IMR-90 (cell line): Measurements from ENCODE around the gene UBE2E2. TPM values are rescaled to one million over a fixed set of nuclear protein-coding genes. Genes with fewer than 3 reads are reported as not detected.

ENCODE experiments used
- ATAC-seq: fragments of 200-7000 bp; cut with Tn5 transposase; 2 replicates; pipeline ENCODE4 v1.9.1; 2020; ENCODE audit warnings: low read depth, mild to moderate bottlenecking, moderate library complexity
- BruUV-seq: library from RNA; stranded (reverse); fragments of 400-500 nt; replicated peaks from 2 replicates; lab custom pipeline; 2021; lab: Mats Ljungman, UMichigan
- CTCF ChIA-PET: fragments of 300-600 bp; formaldehyde crosslinking; extraction: SDS; loops from one replicate; lab custom pipeline; 2021; ENCODE audit warnings: antibody characterized with exemption; lab: Yijun Ruan, JAX
- POLR2A ChIA-PET: fragments of 300-600 bp; sonication (Branson Sonifier 250); formaldehyde crosslinking; loops from one replicate; lab custom pipeline; 2022; ENCODE audit warnings: antibody characterized with exemption; ENCODE audit not compliant: unreplicated experiment; lab: Charles Lee
- DNase-seq: peaks from one replicate; pipeline ENCODE4 v3.0.0; 2013
- H2AFZ ChIP-seq: replicated peaks from 2 replicates; pipeline ENCODE3; 2013; ENCODE audit warnings: low read length, mild to moderate bottlenecking; ENCODE audit not compliant: poor library complexity
- H2AK5ac ChIP-seq: 2 replicates; pipeline ENCODE4 v1.6.1; 2013; ENCODE audit warnings: low read depth, low read length, inconsistent platforms
- H2AK9ac ChIP-seq: replicated peaks from 2 replicates; pipeline ENCODE3; 2013; ENCODE audit warnings: mild to moderate bottlenecking, low read depth, low read length, moderate library complexity; ENCODE audit not compliant: poor library complexity
- H2BK120ac ChIP-seq: 2 replicates; pipeline ENCODE4 v1.6.1; 2013; ENCODE audit warnings: low read depth, low read length, inconsistent platforms
- H2BK15ac ChIP-seq: 3 replicates; pipeline ENCODE4 v1.6.1; 2013; ENCODE audit warnings: low read depth, low read length, inconsistent platforms
- H2BK20ac ChIP-seq: 2 replicates; pipeline ENCODE4 v1.6.1; 2013; ENCODE audit warnings: low read depth, mild to moderate bottlenecking, inconsistent platforms, low read length, moderate library complexity
- H2BK5ac ChIP-seq: 2 replicates; pipeline ENCODE4 v1.6.1; 2013; ENCODE audit warnings: mild to moderate bottlenecking, low read depth, low read length, inconsistent platforms; ENCODE audit not compliant: poor library complexity, severe bottlenecking
- H3K14ac ChIP-seq: replicated peaks from 2 replicates; pipeline ENCODE4 v1.6.1; 2013; ENCODE audit warnings: low read depth, low read length, inconsistent platforms
- H3K18ac ChIP-seq: 2 replicates; pipeline ENCODE4 v1.6.1; 2013; ENCODE audit warnings: low read depth, low read length, control low read depth
- H3K23ac ChIP-seq: 2 replicates; pipeline ENCODE4 v1.6.1; 2013; ENCODE audit warnings: low read depth, low read length, inconsistent platforms
- H3K27ac ChIP-seq: 2 replicates; pipeline ENCODE4 v1.5.1; 2013; ENCODE audit warnings: mild to moderate bottlenecking, control low read depth, low read length; ENCODE audit not compliant: insufficient read depth
- H3K27me3 ChIP-seq: 2 replicates; pipeline ENCODE4 v1.6.1; 2013; ENCODE audit warnings: low read length; ENCODE audit not compliant: control insufficient read depth, insufficient read depth
- H3K36me3 ChIP-seq: 2 replicates; pipeline ENCODE4 v1.6.1; 2013; ENCODE audit warnings: low read length, mixed read lengths; ENCODE audit not compliant: control insufficient read depth, insufficient read depth
- H3K4ac ChIP-seq: 2 replicates; pipeline ENCODE4 v1.6.1; 2013; ENCODE audit warnings: low read depth, low read length, inconsistent platforms
- H3K4me1 ChIP-seq: 2 replicates; pipeline ENCODE4 v1.6.1; 2013; ENCODE audit warnings: low read length, mixed read lengths; ENCODE audit not compliant: control insufficient read depth, insufficient read depth
- H3K4me2 ChIP-seq: 2 replicates; pipeline ENCODE4 v1.6.1; 2013; ENCODE audit warnings: low read depth, mild to moderate bottlenecking, control low read depth, low read length, moderate library complexity
- H3K4me3 ChIP-seq: 2 replicates; pipeline ENCODE4 v1.5.1; 2013; ENCODE audit warnings: low read depth, mild to moderate bottlenecking, control low read depth, low read length, moderate library complexity; ENCODE audit not compliant: insufficient read depth
- H3K56ac ChIP-seq: 2 replicates; pipeline ENCODE4 v1.6.1; 2013; ENCODE audit warnings: low read length, inconsistent platforms; ENCODE audit not compliant: insufficient read depth; ENCODE audit errors: extremely low read depth
- H3K79me1 ChIP-seq, 2 experiments: 2 replicates each; pipeline ENCODE4 v1.6.1; 2013; ENCODE audit warnings: low read length in 2 of 2, inconsistent platforms in 1 of 2, low read depth in 1 of 2
- H3K9ac ChIP-seq: 2 replicates; pipeline ENCODE4 v1.6.1; 2013; ENCODE audit warnings: low read depth, low read length, control low read depth
- H3K9me1 ChIP-seq: 2 replicates; pipeline ENCODE4 v1.6.1; 2013; ENCODE audit warnings: low read length, inconsistent platforms; ENCODE audit not compliant: insufficient read depth
- H3K9me3 ChIP-seq: 2 replicates; pipeline ENCODE4 v1.6.1; 2013; ENCODE audit warnings: low read length; ENCODE audit not compliant: control insufficient read depth, insufficient read depth
- H4K20me1 ChIP-seq: 2 replicates; pipeline ENCODE4 v1.6.1; 2013; ENCODE audit warnings: low read length, inconsistent platforms; ENCODE audit not compliant: insufficient read depth
- H4K5ac ChIP-seq: 2 replicates; pipeline ENCODE4 v1.6.1; 2013; ENCODE audit warnings: mild to moderate bottlenecking, low read depth, low read length, control low read depth
- H4K8ac ChIP-seq, 2 experiments: 2 replicates each; pipeline ENCODE4 v1.6.1; 2013; ENCODE audit warnings: low read depth in 2 of 2, low read length in 2 of 2, control low read depth in 1 of 2, inconsistent platforms in 1 of 2
- H4K91ac ChIP-seq: 2 replicates; pipeline ENCODE4 v1.6.1; 2013; ENCODE audit warnings: low read depth, low read length, inconsistent platforms; ENCODE audit not compliant: insufficient read depth
- CHD1 ChIP-seq: IDR thresholded peaks from 2 replicates; pipeline ENCODE4 v1.6.1; 2012; ENCODE audit warnings: low read depth, low read length, improper control_type of control experiment
- RAD21 ChIP-seq: IDR thresholded peaks from 2 replicates; pipeline ENCODE4 v1.6.1; 2012; ENCODE audit warnings: low read length, improper control_type of control experiment
- dilution Hi-C: fragments of 300-500 bp; cut with HindIII; formaldehyde crosslinking; loops from one replicate; pipeline ENCODE4 v1.14.3; 2018; ENCODE audit warnings: low sequenced_read_pairs; ENCODE audit not compliant: unreplicated experiment
- in situ Hi-C: fragments of 300-500 bp; cut with MboI; formaldehyde crosslinking; loops from 3 replicates; pipeline ENCODE4 v1.14.3; 2019; ENCODE audit warnings: low sequenced_read_pairs, inconsistent platforms, mixed read lengths
- intact Hi-C: fragments of 100-400 bp; cut with micrococcal nuclease; formaldehyde crosslinking; loops from 2 replicates; pipeline ENCODE4 v1.10.0; 2022
- polyA plus RNA-seq, 3 experiments: library from polyadenylated mRNA; depleted of rRNA; stranded (reverse); fragments of >200 nt; gene quantifications; 2 replicates each; pipeline ENCODE4 v1.2.3, GENCODE V29; 2012; ENCODE audit warnings: low replicate concordance in 1 of 3
- total RNA-seq: library from RNA; depleted of rRNA; stranded (reverse); fragments of >200 nt; gene quantifications from 2 replicates; pipeline ENCODE4 v1.2.3, GENCODE V29; 2012
- TF ChIP-seq, protein P1 (sequence below): conservative IDR thresholded peaks from 2 replicates; pipeline ENCODE4 v1.5.1; 2012; ENCODE audit warnings: mild to moderate bottlenecking, low read depth, low read length, improper control_type of control experiment

The UBE2E2 gene
- total and polyA plus RNA-seq, 2 of the 4 experiments (the other 2 are of a cell fraction): 18.6 to 32.7 TPM

DNA sequence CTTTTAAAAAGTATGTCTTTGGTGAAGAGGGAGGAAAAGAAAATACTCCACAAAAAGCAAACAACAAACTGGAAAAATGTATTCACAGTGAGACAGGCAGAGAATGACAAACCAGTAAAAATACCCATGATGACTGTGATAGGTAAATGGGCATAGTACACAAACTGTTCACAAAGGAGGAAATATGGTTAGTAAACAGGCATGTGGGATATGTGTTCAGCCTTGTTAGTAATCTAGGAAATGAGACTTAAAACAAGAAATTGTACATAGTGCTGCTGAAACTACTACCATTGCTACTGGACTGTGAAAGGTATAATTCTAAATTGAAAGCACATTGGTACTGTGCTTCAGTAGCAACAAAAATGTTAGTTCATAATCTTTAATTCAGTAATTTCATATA, 50.1 kb downstream of the UBE2E2 start:
- dilution Hi-C loops: no loop called here
- no peak overlapping the region for H2BK120ac ChIP-seq
- no TSS peak for BruUV-seq
- no peak overlapping the region for H4K8ac ChIP-seq
- TF ChIP-seq CHD1 (no peak), RAD21 (no peak)
- TF ChIP-seq, protein P1, sequence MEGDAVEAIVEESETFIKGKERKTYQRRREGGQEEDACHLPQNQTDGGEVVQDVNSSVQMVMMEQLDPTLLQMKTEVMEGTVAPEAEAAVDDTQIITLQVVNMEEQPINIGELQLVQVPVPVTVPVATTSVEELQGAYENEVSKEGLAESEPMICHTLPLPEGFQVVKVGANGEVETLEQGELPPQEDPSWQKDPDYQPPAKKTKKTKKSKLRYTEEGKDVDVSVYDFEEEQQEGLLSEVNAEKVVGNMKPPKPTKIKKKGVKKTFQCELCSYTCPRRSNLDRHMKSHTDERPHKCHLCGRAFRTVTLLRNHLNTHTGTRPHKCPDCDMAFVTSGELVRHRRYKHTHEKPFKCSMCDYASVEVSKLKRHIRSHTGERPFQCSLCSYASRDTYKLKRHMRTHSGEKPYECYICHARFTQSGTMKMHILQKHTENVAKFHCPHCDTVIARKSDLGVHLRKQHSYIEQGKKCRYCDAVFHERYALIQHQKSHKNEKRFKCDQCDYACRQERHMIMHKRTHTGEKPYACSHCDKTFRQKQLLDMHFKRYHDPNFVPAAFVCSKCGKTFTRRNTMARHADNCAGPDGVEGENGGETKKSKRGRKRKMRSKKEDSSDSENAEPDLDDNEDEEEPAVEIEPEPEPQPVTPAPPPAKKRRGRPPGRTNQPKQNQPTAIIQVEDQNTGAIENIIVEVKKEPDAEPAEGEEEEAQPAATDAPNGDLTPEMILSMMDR: no peak
- no peak overlapping the region for H2AFZ ChIP-seq
- H4K91ac ChIP-seq: no peak overlapping the region
- H2AK9ac ChIP-seq: no peak overlapping the region
- H3K4ac ChIP-seq: no peak overlapping the region
- no peaks in the 10 kb centered on the region for H3K9me3 ChIP-seq
- no peak overlapping the region for H2BK5ac ChIP-seq
- H3K9me1 ChIP-seq: no peaks in the 10 kb centered on the region
- in situ Hi-C loops: no loop called here
- no peak overlapping the region for H3K4me3 ChIP-seq
- H3K79me1 ChIP-seq: peaks cover 3 to 15% of the 10 kb centered on the region in 2 experiments; a peak in 2 of 4 replicates
- no peak overlapping the region for H3K9ac ChIP-seq
- no peak overlapping the region for H2AK5ac ChIP-seq
- H3K56ac ChIP-seq: no peak overlapping the region
- ATAC-seq (no peak), DNase-seq (no peak)
- no peak overlapping the region for H3K23ac ChIP-seq
- H3K4me2 ChIP-seq: no peak overlapping the region
- H4K20me1 ChIP-seq: 0 out of 2 replicates have a peak, but pooled peaks cover 4% of the 10 kb centered on the region
- CTCF ChIA-PET: no interaction called here
- H3K27me3 ChIP-seq: no peaks in the 10 kb centered on the region
- H3K18ac ChIP-seq: no peak overlapping the region
- no peak overlapping the region for H2BK20ac ChIP-seq
- POLR2A ChIA-PET: no interaction called here
- intact Hi-C loops: no loop called here
- no peak overlapping the region for H3K14ac ChIP-seq
- H2BK15ac ChIP-seq: no peak overlapping the region
- no peak overlapping the region for H3K27ac ChIP-seq
- no peaks in the 10 kb centered on the region; the same call in 1 of the 2 replicates for H3K4me1 ChIP-seq
- H4K5ac ChIP-seq: no peak overlapping the region
- H3K36me3 ChIP-seq: no peaks in the 10 kb centered on the region
